ENCODE measurements around the gene TEX53.

TEX53 gene

GRCh38 chr9:114678130-114678529 lies 20.5 kb upstream of the TEX53 start:
- Histone ChIP-seq H4K20me1 (ENCODE audit: insufficient read depth, low read length) (no peaks in the 10 kb centered on the region), H3K4me1 (ENCODE audit: low read length) (peaks cover 5% of the 10 kb centered on the region), H3K4me2 (ENCODE audit: low read depth, low read length) (no peak overlapping the region), H2AFZ (ENCODE audit: low read length) (no peak overlapping the region), H3K36me3 (replicated peaks; ENCODE audit: insufficient read depth, low read length) (no peaks in the 10 kb centered on the region), H3F3A (ENCODE audit: insufficient read depth, low read length) (0 out of 2 replicates have a peak, but pooled peaks cover 5% of the 10 kb centered on the region), H3K9me2 (replicated peaks; ENCODE audit: insufficient read depth, low read length) (no peaks in the 10 kb centered on the region), H3K9me3 (replicated peaks; ENCODE audit: insufficient read depth, low read length) (no peaks in the 10 kb centered on the region), H3K4me3 (ENCODE audit: low read length) (no peak overlapping the region), H3K9ac (ENCODE audit: low read length) (no peak overlapping the region), H3K27me3 (replicated peaks; ENCODE audit: insufficient read depth, low read length) (no peaks in the 10 kb centered on the region), H3K79me2 (ENCODE audit: low read length) (no peaks in the 10 kb centered on the region), H3K27ac (ENCODE audit: low read length) (no peak overlapping the region)
- TF ChIP-seq EZH2phosphoT487 (IDR thresholded peaks at IDR 0.05; ENCODE audit: low read length) = no peak
- no peak for TF ChIP-seq CTCF (IDR thresholded peaks at IDR 0.05; ENCODE audit: low read length)
- no peak for TF ChIP-seq EZH2 (optimal IDR thresholded peaks at IDR 0.05; ENCODE audit: low read depth, low read length)
- no peak for DNase-seq

DNA sequence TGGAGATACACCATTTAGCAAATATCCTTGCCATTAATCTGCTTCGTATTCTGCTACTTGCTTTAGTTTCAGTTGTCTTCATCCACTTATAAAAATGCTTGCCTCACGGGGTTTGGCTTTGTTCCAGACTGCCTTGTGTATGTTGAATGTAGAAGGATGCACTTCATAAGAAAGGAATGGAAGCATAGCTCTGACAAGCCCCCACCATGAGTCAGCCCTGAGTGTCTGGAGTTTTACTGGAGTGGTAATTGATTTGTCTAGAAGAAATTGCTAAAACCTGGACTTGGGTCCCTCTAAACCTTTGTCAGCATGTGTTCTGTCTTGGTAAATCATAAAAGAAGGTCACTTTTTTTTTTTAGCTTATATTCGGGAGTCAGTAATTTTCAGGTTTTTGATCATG lies 19.8 kb upstream of the TEX53 start:
- 0 out of 2 replicates have a peak, but pooled peaks cover 5% of the 10 kb centered on the region for H3F3A ChIP-seq (ENCODE audit: insufficient read depth, low read length)
- no peaks in the 10 kb centered on the region for H3K36me3 ChIP-seq (replicated peaks; ENCODE audit: insufficient read depth, low read length)
- no peaks in the 10 kb centered on the region for H3K9me3 ChIP-seq (replicated peaks; ENCODE audit: insufficient read depth, low read length)
- no peak overlapping the region for H3K27ac ChIP-seq (ENCODE audit: low read length)
- no peak overlapping the region for H3K4me2 ChIP-seq (ENCODE audit: low read depth, low read length)
- no peak for DNase-seq
- H4K20me1 ChIP-seq (ENCODE audit: insufficient read depth, low read length) = no peaks in the 10 kb centered on the region
- H2AFZ ChIP-seq (ENCODE audit: low read length) = no peak overlapping the region
- peaks cover 5% of the 10 kb centered on the region for H3K4me1 ChIP-seq (ENCODE audit: low read length)
- no peaks in the 10 kb centered on the region for H3K9me2 ChIP-seq (replicated peaks; ENCODE audit: insufficient read depth, low read length)
- H3K27me3 ChIP-seq (replicated peaks; ENCODE audit: insufficient read depth, low read length) = no peaks in the 10 kb centered on the region
- H3K9ac ChIP-seq (ENCODE audit: low read length) = no peak overlapping the region
- H3K4me3 ChIP-seq (ENCODE audit: low read length) = no peak overlapping the region
- H3K79me2 ChIP-seq (ENCODE audit: low read length) = no peaks in the 10 kb centered on the region
- TF ChIP-seq EZH2phosphoT487 (IDR thresholded peaks at IDR 0.05; ENCODE audit: low read length) (no peak), CTCF (IDR thresholded peaks at IDR 0.05; ENCODE audit: low read length) (no peak), EZH2 (optimal IDR thresholded peaks at IDR 0.05; ENCODE audit: low read depth, low read length) (no peak)

GRCh38 chr9:114676901-114677300 lies 19.3 kb upstream of the TEX53 start:
- Histone ChIP-seq H3K27ac (ENCODE audit: low read length) (no peak overlapping the region), H3K4me3 (ENCODE audit: low read length) (no peak overlapping the region), H3K79me2 (ENCODE audit: low read length) (no peaks in the 10 kb centered on the region), H3K4me2 (ENCODE audit: low read depth, low read length) (no peak overlapping the region), H3K36me3 (replicated peaks; ENCODE audit: insufficient read depth, low read length) (no peaks in the 10 kb centered on the region), H3K4me1 (ENCODE audit: low read length) (peaks cover 3% of the 10 kb centered on the region), H3K9ac (ENCODE audit: low read length) (no peak overlapping the region), H3K9me2 (replicated peaks; ENCODE audit: insufficient read depth, low read length) (no peaks in the 10 kb centered on the region), H2AFZ (ENCODE audit: low read length) (no peak overlapping the region), H3K9me3 (replicated peaks; ENCODE audit: insufficient read depth, low read length) (no peaks in the 10 kb centered on the region), H3F3A (ENCODE audit: insufficient read depth, low read length) (0 out of 2 replicates have a peak, but pooled peaks cover 4% of the 10 kb centered on the region), H3K27me3 (replicated peaks; ENCODE audit: insufficient read depth, low read length) (no peaks in the 10 kb centered on the region), H4K20me1 (ENCODE audit: insufficient read depth, low read length) (no peaks in the 10 kb centered on the region)
- TF ChIP-seq CTCF (IDR thresholded peaks at IDR 0.05; ENCODE audit: low read length) = no peak
- TF ChIP-seq EZH2 (optimal IDR thresholded peaks at IDR 0.05; ENCODE audit: low read depth, low read length) = no peak
- TF ChIP-seq EZH2phosphoT487 (IDR thresholded peaks at IDR 0.05; ENCODE audit: low read length) = no peak
- DNase-seq = no peak
